MM.1S (cell line): Measurements from ENCODE around the gene PLEKHA3.

Experiments used
- CTCF ChIP-seq: fragments of 300-600 bp; sonication (generic); IDR thresholded peaks from 2 replicates; pipeline ENCODE4 v1.5.1; 2016; ENCODE audit warnings: antibody characterized with exemption, low read length, mixed read lengths
- EZH2 ChIP-seq: fragments of 300-600 bp; sonication (generic); optimal IDR thresholded peaks from 2 replicates; pipeline ENCODE3; 2017; ENCODE audit warnings: low read depth, mild to moderate bottlenecking, antibody characterized with exemption, low read length, mixed read lengths
- EZH2phosphoT487 ChIP-seq: fragments of 300-600 bp; sonication (generic); IDR thresholded peaks from 2 replicates; pipeline ENCODE4 v1.6.1; 2018; ENCODE audit warnings: antibody characterized with exemption, low read length

DNA sequence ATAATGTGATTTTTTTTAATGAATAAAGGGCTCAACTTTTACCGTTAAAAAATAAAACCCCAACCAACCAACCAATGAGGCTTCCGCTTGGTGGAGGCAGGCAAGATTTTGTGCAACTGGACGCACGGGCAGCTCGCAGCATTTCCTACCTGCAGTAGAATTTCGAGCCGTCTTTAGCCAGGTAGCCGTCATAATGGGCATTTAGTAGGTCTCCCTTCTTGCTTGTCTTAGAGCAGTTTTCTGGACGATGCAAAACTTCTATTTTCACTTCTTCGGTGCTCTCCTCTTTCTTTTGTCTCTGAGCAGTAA is 2.2 kb upstream of the PLEKHA3 start:
- TF ChIP-seq CTCF: no peak
- TF ChIP-seq EZH2: no peak
- TF ChIP-seq EZH2phosphoT487: no peak
